ENCODE data around the gene VLDLR. TPM values are rescaled to one million over a fixed set of nuclear protein-coding genes. Genes with fewer than 3 reads are reported as not detected.
"Not testable (repeated sequence)": the region's sequence is repeated elsewhere in the genome, so short reads cannot be mapped to it uniquely, and the experiment has no call there.

VLDLR gene
- total RNA-seq, 1 donor from 2014 or later, result 21.8 TPM

DNA sequence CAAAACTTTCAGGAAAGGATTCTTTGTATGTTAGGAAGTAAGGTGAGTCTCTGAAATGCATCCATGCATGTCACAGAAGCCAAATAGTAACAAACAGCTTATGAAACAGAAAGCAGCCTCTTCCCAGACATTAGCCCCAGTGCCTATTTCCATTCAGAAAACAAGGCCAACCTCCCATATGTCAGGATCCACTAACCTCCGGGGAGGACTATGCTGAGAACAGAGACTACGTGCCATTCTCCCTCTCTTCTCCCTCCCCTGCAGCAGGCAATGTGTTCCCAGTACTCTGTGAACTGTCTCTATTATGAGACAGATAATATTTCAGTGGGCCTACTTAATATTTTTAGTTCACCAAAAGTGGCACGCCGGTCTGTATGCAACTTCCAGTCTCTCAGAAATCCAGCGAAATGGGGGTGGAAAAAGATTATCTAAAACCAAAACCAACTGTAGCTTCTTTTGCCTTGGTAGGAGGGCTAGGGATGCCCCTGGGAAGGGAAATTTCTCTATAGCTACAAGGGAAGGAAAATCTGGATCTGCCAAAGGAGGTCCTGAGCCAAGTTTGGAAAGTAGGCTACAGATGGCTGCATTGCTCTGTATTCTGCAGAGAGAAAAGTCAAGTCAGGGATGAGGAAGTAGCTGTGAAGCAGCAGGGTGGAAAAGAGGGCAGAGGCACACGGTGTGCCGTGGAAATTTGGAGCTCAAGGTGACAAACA is 42.0 kb downstream of the VLDLR start:
- no peak for DNase-seq (ENCODE audit: low spot score)

DNA sequence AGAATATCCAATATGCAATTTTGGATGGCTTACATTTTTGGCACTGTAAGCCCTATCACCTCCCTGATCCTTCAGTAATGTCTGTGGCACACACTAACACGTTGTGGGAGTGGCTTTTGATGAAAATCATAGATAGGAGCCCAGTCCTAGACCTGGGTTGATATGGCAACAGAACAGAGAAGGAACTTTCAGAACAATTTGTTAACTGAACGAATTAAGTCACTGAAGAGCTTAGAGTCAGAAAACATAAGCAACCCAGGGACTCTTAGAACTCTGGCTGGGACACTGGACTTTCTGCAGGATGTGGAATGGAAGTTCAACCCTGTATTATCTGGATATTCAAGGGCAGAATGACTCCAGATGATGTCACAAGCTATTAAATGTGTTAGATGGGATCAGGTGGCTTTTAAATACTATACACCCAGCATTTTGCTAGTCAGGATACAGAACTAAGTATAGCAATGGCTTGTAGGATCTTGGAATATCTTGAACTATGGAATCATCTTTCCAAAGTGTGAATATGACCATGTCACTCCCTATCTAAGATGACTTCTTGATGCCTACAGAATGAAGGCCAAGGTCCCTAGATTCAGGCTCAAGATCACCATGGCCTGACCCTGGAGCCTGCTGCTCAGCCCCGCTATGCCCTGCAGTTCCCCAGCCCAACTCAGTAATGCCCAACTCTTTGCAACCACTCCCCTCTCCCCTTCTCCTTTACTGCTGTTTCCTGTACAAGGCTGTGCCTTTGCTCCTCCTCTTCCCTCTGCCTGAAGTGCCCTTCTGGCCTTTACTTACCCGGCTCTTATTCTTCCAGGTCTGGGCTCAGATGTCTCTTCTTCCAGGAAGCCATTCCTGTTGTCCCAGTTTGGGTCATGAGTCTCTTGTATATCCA is 42.8 kb downstream of the VLDLR start:
- no peak for DNase-seq (ENCODE audit: low spot score)

DNA sequence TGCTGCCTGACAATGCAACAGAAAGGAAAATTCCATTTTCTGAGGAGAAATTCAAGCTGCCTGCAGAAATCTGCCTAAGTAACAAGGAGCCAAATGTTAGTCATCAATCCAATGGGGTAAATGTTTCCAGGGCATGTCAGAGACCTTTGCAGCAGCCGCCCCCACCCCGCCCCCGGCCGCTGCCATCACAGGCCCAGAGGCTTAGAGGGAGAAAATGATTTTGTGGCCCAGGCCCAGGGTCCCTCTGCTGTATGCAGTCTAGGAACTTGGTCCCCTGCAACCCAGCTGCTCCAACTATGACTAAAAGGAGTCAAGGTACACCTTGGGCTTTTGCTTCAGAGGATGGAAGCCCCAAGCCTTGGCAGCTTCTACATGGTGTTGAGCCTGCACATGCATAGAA is 45.0 kb downstream of the VLDLR start:
- DNase-seq (ENCODE audit: low spot score), result no peak

DNA sequence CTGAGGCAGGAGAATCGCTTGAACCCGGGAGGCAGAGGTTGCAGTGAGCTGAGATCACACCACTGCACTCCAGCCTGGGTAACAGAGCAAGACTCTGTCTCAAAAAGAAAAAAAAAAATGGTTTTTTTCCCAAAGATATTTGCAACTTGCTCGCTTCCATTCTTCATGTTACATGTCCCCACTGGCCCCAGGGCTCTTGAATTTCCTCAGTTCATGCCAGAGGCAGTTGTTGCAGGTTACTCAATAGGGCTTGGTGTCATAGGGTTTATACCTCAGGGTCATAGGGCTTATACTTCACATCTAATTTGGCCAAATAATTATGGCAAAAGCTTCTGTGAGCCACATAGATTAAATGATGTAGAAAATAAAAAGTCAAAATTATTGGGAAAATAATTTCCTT is 51.6 kb downstream of the VLDLR start:
- no peak for DNase-seq (ENCODE audit: low spot score)

DNA sequence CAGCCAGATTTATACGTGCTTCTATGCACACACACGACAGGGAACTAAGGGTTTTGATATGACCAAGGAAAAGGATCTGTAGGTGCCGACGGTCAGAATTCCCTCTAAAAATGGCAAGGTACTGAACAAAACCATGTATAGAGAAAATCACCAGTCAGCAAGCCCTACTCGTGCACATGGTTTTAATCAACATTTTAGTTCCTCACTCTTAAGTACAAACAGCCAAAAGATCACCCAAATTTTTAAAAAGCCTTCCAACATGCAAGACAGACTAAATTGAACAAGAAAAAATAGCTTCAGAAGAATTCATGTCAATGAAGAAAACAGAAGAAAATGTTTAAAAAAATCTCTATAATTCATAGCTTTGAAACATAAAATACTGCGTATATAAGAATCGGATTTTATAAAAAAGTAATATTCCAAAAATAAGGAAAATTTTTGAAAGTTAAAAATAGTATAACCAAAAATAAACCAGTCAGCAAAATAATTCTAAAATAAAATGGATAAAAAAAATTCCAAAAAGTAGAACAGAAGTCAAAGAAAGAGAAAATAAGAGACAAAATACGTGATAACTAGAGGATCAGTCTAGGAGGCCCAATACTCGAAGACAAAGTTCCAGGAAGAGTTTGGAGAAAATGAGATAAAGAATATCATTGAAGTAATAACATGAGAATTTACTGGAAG is 52.7 kb downstream of the VLDLR start:
- DNase-seq (ENCODE audit: low spot score), result no peak

DNA sequence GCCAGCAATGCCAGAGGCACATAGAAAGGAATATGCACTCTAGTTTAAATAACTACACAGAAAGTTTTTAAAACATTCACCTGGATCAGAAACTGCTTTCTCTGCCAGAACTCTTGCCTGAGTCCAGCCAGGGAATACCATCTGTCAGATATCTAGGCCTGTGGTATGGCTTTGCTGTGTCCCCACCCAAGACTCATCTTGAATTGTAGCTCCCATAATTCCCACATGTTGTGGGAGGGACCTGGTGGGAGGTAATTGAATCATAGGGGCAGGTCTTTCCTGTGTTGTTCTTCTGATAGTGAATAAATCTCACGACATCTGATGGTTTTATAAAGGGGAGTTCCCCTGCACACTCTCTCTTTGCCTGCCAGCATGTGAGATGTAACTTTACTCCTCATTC is 54.2 kb downstream of the VLDLR start:
- DNase-seq (ENCODE audit: low spot score), result no peak

DNA sequence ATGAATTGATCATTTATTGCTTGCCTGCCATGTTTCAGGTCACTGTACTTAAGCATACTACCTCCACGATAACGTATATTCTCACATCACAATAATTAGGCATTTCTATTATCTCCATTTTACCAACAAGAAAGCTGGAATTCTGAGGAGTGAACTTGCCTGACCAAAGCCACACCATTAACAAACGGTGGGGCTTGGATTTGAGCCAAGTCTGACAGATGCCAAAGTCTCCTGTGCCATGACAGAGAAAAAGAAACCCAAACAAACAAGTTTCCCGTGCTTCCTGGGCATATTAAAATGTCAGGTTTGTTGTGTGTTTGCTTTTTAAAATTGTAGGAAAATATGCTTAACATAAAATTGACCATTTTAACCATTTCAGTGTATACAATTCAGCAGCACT is 54.9 kb downstream of the VLDLR start:
- no peak for DNase-seq (ENCODE audit: low spot score)

DNA sequence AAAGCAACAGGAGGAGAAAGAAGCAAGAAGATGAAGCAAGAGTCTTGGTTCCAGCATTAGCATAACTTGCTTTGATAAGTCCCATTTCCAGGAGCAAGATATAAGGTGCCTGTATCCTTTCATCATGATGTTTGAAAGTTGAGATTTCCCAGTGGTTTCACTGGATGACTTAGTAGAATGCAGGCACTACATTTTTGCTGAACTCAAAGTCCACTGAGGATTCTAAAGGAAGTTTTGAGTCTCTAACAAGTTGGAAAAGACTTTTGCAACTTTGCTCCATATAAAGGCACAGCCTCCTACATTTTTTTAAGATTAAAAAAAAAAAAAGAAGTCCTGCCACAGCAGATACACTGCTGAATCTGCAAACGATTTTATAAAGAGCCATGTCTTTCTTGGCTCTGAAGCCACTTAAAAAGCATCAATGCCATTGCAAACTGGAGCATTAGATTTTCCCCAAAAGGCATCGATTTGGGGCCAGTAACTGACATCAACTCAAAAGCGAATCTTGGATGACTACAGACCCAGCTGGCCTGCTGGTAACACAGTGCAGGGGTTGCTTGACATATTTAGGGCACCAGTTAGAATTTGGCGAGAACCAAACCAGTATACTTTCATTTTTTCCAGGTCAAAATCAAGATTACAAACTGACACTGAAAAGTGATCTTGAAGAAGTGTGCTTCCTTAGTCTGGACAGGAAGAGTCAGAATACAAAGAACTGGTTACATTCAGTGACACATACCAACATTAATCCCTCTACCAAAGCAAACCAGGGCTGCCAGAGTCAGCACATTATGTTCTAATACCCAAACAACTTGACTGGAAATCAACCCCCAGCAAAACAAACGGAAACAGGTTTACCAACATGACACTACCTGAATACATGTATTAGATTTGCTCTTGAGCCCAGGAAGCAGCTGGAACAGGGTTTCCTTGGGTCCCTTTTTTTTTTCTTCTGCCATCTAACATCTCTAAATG is 56.6 kb downstream of the VLDLR start:
- DNase-seq (ENCODE audit: low spot score), result no peak

DNA sequence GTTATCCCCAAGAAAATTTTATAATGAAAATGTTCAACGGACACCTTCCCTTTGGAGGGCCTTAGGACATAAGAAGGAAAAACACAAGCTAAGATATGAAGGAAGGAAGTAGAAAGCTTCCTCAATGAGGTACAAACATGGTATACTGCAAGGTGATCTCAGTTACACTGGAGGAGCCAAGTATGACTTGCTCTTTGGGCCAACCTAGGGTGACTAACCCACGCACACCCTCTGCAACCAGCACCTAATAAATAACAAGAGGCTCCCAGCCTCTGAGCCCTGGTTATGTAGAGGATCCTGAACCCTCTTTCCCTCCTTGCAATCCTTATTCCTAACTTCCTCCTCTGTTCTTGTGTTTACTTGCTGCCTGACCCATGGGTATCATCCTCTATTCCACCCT is 57.4 kb downstream of the VLDLR start:
- DNase-seq (ENCODE audit: low spot score), result no peak

DNA sequence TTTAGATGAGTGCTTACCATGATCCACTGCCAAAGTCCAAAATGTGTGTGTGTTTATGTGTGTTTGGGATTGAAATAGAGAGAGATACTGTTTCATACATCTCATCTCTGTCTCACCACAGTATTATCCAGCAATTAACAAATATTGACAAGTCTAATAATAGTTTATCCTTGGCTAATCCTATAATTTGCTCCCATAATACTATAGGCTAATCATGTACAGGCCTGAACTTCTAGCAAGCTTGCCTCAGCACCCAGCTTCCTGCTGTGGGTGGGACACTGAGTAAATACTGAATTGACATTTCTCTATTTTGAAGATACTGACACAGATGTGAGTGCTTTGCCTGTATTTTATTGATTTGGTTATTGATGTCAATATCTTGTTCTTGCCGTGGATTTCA is 60.4 kb downstream of the VLDLR start:
- no peak for DNase-seq (ENCODE audit: low spot score)

DNA sequence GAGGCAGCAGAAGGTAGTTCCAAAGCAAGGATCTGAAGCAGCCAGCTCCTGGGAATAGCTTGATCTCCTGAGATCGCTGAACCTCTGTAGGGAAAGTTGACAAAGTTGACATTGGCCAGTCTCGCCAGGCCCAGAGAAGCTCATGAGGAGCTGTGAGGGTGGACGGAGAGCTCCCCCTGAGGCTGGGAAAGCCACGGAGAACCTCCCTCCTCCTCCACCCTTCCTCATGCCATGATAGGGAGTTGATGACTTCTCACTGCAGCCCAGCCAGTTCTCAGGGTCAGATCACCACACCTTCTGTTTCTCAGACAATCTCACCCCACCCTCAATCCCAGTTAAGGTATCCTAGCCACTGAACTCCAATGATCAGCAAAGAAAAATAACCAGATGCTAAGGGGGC is 65.3 kb downstream of the VLDLR start:
- DNase-seq (ENCODE audit: low spot score), result no peak

DNA sequence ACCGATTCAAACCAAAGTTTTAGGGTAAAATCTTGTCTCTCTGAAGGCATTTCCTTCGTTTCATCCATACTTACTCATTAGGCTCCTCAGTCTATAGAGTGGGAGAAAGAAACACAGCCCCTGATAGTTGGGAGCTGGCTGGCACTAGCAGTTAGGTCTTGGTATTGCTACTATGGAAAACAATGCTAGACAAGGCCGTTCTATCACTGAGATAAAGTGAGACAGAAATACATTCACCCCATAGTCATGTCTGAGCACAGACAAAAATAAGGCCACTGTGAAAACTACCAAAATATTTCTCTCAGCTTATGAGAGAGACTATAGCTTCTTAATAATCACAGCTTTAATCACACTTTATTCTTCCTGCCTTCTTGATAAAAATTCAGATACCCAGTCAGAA is 67.0 kb downstream of the VLDLR start:
- no peak for DNase-seq (ENCODE audit: low spot score)

DNA sequence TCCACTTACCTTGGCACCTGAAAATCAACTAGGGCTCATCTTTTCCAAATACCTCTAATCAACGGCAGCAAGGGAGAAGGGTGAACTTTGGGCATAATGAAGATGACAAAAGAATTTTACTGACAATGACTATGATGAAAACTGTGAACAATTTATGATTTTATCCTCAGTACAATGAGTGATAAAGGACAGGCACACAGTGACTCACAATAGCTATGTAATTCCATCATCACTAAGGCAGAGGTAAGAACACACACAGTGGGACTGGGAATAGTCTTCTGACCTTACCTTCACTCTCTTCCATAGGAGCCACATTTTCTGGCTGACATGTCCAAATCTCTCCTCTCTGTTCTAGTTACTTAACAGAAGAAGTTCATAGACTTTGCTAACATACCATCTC is 69.6 kb downstream of the VLDLR start:
- DNase-seq (ENCODE audit: low spot score), result no peak

DNA sequence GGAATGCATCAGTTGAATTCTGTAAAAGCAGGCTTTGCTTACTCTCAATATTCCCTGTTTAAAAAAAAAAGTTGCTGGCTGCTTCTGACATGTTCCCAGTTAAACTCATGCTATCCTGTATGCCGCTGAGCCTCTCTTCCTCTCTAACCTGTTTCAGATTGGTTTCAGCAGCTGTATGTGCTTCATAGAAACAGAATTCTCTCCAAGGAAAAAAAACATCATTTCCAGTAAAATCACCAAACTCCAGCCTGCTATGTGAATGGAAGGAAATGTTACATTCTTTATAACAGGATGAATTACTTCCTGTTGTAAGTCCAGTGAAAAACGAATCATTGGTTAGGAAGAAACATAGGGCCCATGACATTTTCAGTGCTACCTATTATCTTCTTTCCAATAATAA is 70.0 kb downstream of the VLDLR start:
- no peak for DNase-seq (ENCODE audit: low spot score)

DNA sequence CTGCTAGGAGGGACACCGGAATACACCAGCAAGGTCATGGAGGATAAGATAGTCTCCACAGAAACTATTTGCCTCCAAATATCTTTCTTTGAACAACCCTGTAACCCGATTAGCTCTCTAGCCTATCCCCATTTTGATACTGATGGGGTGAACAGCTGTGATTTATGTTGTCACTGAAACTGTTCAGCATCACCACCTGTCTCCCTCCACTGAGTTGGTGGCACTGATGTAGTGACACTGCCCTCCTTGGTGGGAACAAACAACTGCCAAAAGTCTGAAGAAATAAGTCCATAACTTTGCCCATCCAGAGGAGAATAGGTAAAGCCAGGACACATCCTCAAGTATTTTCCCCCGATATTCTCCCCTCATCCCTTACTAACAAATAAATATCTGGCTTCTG is 71.5 kb downstream of the VLDLR start:
- DNase-seq (ENCODE audit: low spot score), result no peak

DNA sequence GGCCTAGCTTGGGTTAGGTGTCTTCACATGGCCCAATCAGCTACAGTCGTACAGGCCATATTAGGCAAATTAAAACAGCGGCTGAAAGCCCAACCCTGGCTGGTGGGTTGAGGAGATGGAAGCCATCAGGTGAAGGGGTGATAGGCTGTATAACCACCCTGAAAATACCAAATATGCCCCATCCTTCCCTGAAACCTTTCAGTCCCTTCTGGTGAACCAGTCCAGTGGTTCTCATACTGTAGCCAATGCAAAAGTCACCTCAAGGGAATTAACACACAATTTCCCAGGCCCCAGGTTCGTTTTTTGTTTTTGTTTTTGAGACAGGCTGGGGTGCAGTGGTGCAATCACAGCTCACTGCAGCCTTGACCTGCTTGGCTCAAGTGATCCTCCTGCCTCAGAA is 75.9 kb downstream of the VLDLR start:
- DNase-seq (ENCODE audit: low spot score), result no peak

DNA sequence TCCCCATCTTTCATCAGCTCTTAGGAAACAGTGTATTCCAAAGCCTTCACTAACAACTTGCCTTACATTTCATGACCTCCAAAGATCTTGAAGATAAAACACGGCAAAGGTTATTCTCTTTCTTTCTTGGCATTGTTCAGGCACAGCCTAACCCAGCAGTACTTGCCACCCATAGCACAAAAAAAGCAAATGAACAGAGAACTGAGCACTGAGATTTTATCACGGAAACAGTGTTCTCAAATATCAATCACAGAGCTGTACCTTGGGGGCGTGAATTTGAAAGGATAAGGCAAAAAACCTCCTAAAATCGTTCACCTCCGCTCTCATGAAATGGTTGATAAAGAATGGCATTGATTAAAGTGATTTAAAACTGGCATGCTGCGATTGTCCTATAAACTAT is 78.8 kb downstream of the VLDLR start:
- DNase-seq (ENCODE audit: low spot score), result no peak

DNA sequence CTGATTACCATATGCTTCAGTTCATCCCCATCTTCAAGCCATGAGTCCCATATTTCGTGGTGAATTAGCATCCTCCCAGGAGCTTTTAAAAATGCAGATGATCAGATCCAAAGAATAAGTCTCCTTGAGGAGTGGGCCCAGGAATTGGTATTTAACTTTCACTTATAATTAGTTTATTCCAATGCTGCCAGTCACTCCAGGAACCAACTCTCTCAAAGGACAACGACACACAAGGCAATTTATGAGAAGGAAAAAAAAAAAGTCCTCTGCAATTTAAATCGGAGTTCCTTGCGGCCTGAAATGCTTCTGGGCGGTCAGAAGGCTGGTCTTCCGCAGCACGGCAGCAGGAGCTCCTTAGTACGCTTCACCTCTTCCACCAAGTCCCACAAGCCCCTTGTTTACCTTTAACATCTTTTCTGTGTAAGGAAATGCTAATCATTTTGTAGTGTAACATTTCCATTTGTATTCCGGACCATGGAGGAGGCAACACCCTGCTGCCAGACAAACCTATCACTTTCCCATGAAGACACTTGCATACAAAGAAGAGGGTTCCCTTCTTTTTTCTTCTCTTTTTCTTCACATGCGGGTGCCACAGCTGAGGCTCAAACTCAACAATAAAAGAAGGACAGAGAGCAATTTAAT is 79.4 kb downstream of the VLDLR start:
- DNase-seq (ENCODE audit: low spot score), result no peak

DNA sequence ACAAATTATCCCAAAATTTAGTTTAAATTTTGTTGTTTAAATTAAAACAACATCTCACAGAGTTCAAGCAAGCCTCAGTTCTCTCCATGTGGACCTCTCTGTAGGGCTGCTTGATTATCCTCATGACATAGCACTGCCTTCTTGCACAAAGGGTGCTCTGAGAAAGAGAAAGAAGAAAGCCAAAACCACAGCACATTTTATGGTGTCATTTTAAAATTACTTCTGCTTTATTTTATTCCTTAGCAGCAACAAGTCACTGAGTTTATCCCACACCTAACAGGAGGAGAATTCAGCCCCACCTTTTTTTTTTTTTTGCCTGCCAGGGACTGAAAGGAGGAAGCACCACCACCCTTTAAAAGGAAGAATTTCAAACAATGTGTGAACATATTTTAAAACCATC is 82.9 kb downstream of the VLDLR start:
- DNase-seq (ENCODE audit: low spot score), result no peak

DNA sequence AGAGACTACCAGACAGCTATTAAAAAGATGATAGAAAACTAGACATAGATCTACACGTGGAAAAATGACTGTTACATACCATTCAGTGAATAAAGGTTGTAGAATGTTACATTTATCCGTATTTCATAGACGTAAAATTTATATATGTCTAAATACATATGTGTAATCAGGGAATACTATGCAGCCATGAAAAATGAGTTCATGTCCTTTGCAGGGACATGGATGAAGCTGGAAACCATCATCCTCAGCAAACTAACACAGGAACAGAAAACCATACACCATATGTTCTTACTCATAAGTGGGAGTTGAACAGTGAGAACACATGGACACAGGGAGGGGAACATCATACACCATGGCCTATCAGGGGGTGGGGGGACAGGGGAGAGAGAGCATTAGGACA is 85.7 kb downstream of the VLDLR start:
- DNase-seq (ENCODE audit: low spot score), result not testable (repeated sequence)
